HepG2 (cell line): ENCODE measurements around the gene KLHDC8B. TPM values are rescaled to one million over a fixed set of nuclear protein-coding genes. Genes with fewer than 3 reads are reported as not detected.

Experiments used
- ATAC-seq: fragments of 200-7000 bp; cut with Tn5 transposase; 3 replicates; pipeline ENCODE4 v1.9.1; 2020; ENCODE audit warnings: mild to moderate bottlenecking, moderate library complexity
- BruUV-seq: library from RNA; stranded (reverse); fragments of 400-500 nt; replicated peaks from 2 replicates; lab custom pipeline; 2021; lab: Mats Ljungman, UMichigan
- CTCF ChIA-PET: fragments of 300-600 bp; formaldehyde crosslinking; extraction: SDS; loops from one replicate; lab custom pipeline; 2021; ENCODE audit warnings: low total read pairs, inconsistent platforms, low intra/inter-chr PET ratio; lab: Yijun Ruan, JAX
- POLR2A ChIA-PET: fragments of 350-600 bp; sonication (Branson Sonifier 250); formaldehyde crosslinking; loops from one replicate; lab custom pipeline; 2020; ENCODE audit warnings: antibody characterized with exemption, inconsistent platforms; lab: Yijun Ruan, JAX
- DNase-seq: peaks from one replicate; pipeline ENCODE4 v3.0.0-alpha.2; 2015; ENCODE audit warnings: low spot score
- FAIRE-seq: peaks from 3 replicates; lab custom pipeline; 2011; peaks lifted over from hg19 to GRCh38; lab: Jason Lieb, UNC
- H2AFZ ChIP-seq: one replicate; pipeline ENCODE4 v1.6.1; 2011; ENCODE audit warnings: low read length, inconsistent platforms
- H3K27ac ChIP-seq: fragments of 300-600 bp; 3 replicates; pipeline ENCODE4 v1.8.0; 2011; ENCODE audit warnings: mixed run types, mild to moderate bottlenecking, mixed read lengths, low read length, inconsistent platforms; ENCODE audit not compliant: insufficient read depth; ENCODE audit errors: extremely low read length
- H3K27me3 ChIP-seq, 2 experiments: fragments of 200-600 bp in 1 of 2; 2 replicates in 1 of 2; 3 replicates in 1 of 2; pipeline versions ENCODE4 v1.6.0 to v1.8.0; 2011; ENCODE audit warnings: low read length in 2 of 2, mild to moderate bottlenecking in 2 of 2, moderate library complexity in 2 of 2, inconsistent platforms in 1 of 2; ENCODE audit not compliant: insufficient read depth in 2 of 2, control insufficient read depth in 1 of 2
- H3K36me3 ChIP-seq, 2 experiments: fragments of 200-600 bp in 1 of 2; replicated peaks in 1 of 2; 2 replicates in 1 of 2; 3 replicates in 1 of 2; pipeline versions ENCODE4 v1.5.1 to v1.8.0; 2011; ENCODE audit warnings: low read length in 2 of 2, inconsistent platforms in 1 of 2; ENCODE audit not compliant: insufficient read depth in 2 of 2, control insufficient read depth in 1 of 2
- H3K4me1 ChIP-seq: 2 replicates; pipeline ENCODE4 v1.5.1; 2012; ENCODE audit warnings: low read length, inconsistent platforms; ENCODE audit not compliant: insufficient read depth
- H3K4me2 ChIP-seq: 2 replicates; pipeline ENCODE4 v1.6.0; 2011; ENCODE audit warnings: low read depth, low read length, inconsistent platforms
- H3K4me3 ChIP-seq, 3 experiments: fragments of 200-600 bp in 1 of 3; sonication (generic), shearing (Covaris generic) in 1 of 3; replicated peaks in 1 of 3; 2 replicates each; pipeline ENCODE4 v1.5.1; 2011 to 2016; ENCODE audit warnings: low read length in 3 of 3, inconsistent platforms in 2 of 3, low read depth in 2 of 3, mild to moderate bottlenecking in 2 of 3, control low read depth in 1 of 3, mixed read lengths in 1 of 3; ENCODE audit not compliant: insufficient read depth in 1 of 3
- H3K79me2 ChIP-seq: one replicate; pipeline ENCODE4 v1.6.1; 2011; ENCODE audit warnings: low read length, inconsistent platforms; ENCODE audit not compliant: insufficient read depth
- H3K9ac ChIP-seq: 2 replicates; pipeline ENCODE4 v1.6.0; 2011; ENCODE audit warnings: mild to moderate bottlenecking, low read depth, low read length, inconsistent platforms; ENCODE audit not compliant: insufficient read depth
- H3K9me3 ChIP-seq: 2 replicates; pipeline ENCODE4 v1.5.1; 2012; ENCODE audit warnings: mild to moderate bottlenecking, low read length
- H4K20me1 ChIP-seq: 2 replicates; pipeline ENCODE4 v1.6.0; 2011; ENCODE audit warnings: inconsistent platforms, mild to moderate bottlenecking, low read length, moderate library complexity; ENCODE audit not compliant: insufficient read depth
- CREM ChIP-seq, 2 experiments: sonication (generic) in 1 of 2; formaldehyde crosslinking in 1 of 2; IDR thresholded peaks; 2 replicates each; pipeline versions ENCODE4 v1.4.0 to v1.6.1; 2016 to 2020; ENCODE audit warnings: antibody characterized with exemption in 1 of 2, mild to moderate bottlenecking in 1 of 2, missing genetic modification reagents in 1 of 2
- ETV5 ChIP-seq: IDR thresholded peaks from 2 replicates; pipeline ENCODE4 v1.6.1; 2018; ENCODE audit warnings: missing biosample characterization, missing genetic modification reagents, inconsistent platforms, borderline replicate concordance
- GPN1 ChIP-seq: sonication (generic); formaldehyde crosslinking; IDR thresholded peaks from 2 replicates; pipeline ENCODE4 v1.5.1; 2020; ENCODE audit warnings: missing genetic modification reagents, borderline replicate concordance
- ISX ChIP-seq: sonication (generic); formaldehyde crosslinking; conservative IDR thresholded peaks from 2 replicates; pipeline ENCODE4 v1.5.0; 2020; ENCODE audit warnings: missing genetic modification reagents
- KLF9 ChIP-seq: IDR thresholded peaks from 2 replicates; pipeline ENCODE4 v1.6.1; 2016; ENCODE audit warnings: low read depth
- RNF219 ChIP-seq: sonication (generic); formaldehyde crosslinking; IDR thresholded peaks from 2 replicates; pipeline ENCODE4 v1.5.0; 2020; ENCODE audit warnings: mild to moderate bottlenecking, missing genetic modification reagents
- TFE3 ChIP-seq: IDR thresholded peaks from 2 replicates; pipeline ENCODE4 v1.6.1; 2016
- ZNF281 ChIP-seq: sonication (generic); formaldehyde crosslinking; IDR thresholded peaks from 2 replicates; pipeline ENCODE4 v1.4.0; 2020; ENCODE audit warnings: missing genetic modification reagents, borderline replicate concordance
- ZNF577 ChIP-seq: sonication (generic); formaldehyde crosslinking; IDR thresholded peaks from 2 replicates; pipeline ENCODE4 v1.4.0; 2020; ENCODE audit warnings: mild to moderate bottlenecking, low read depth, missing genetic modification reagents, borderline replicate concordance
- ZNF639 ChIP-seq: conservative IDR thresholded peaks from 2 replicates; pipeline ENCODE4 v1.6.1; 2018; ENCODE audit warnings: missing genetic modification reagents
- WGBS: methylation state at CpG from one replicate; pipeline ENCODE4 v1.1.6; 2017; ENCODE audit warnings: low lambda C conversion rate; 5-methylcytosine and 5-hydroxymethylcytosine counted together
- in situ Hi-C: cut with HindIII; loops from 2 replicates; pipeline ENCODE4 v1.10.0; 2017; ENCODE audit warnings: low pct_unique_long_range_greater_than_20kb; ENCODE audit not compliant: extremely low pct_ligation_motif_present
- intact Hi-C: fragments of 100-400 bp; cut with micrococcal nuclease; formaldehyde crosslinking; loops from one replicate; pipeline ENCODE4 v1.10.0; 2022; ENCODE audit not compliant: unreplicated experiment
- polyA plus RNA-seq, 8 experiments: library from polyadenylated mRNA; depleted of rRNA in 3 of 8; stranded (reverse) in 7 of 8; unstranded in 1 of 8; fragments of >200 nt; fragmentation: Illumina TruSeq in 4 of 8; extraction: Trizol in 4 of 8; gene quantifications; 2 replicates each; pipeline versions ENCODE4 v1.2.1 to v1.2.3, GENCODE V29; 2011 to 2016; ENCODE audit warnings: low read depth in 4 of 8, missing spikeins in 1 of 8, mixed read lengths in 1 of 8; ENCODE audit not compliant: insufficient read depth in 1 of 8
- total RNA-seq, 5 experiments: library from RNA; depleted of rRNA; stranded (reverse); fragments of >200 nt; fragmentation: Illumina TruSeq; extraction: Trizol; gene quantifications; 2 replicates each; pipeline ENCODE4 v1.2.3, GENCODE V29; 2016; ENCODE audit warnings: low read depth in 1 of 5
- TF ChIP-seq, protein P1 (sequence below): sonication (generic); formaldehyde crosslinking; IDR thresholded peaks from 2 replicates; pipeline ENCODE4 v1.5.0; 2020; ENCODE audit warnings: mild to moderate bottlenecking, missing genetic modification reagents
- TF ChIP-seq, protein P2 (sequence below): sonication (generic); formaldehyde crosslinking; conservative IDR thresholded peaks from 2 replicates; pipeline ENCODE4 v1.8.1; 2023; ENCODE audit warnings: missing genetic modification reagents

KLHDC8B gene
- total and polyA plus RNA-seq, 2 of the 13 experiments (the other 11 are each of a cell fraction or from before 2014, with no cell fraction given) = 17.2 to 17.8 TPM

- no peak overlapping the region for H3K27ac ChIP-seq
- no peak overlapping the region for H2AFZ ChIP-seq
- no peak overlapping the region for H3K4me3 ChIP-seq
- intact Hi-C loops = no loop called here
- no peak overlapping the region for H3K9ac ChIP-seq
- POLR2A ChIA-PET = no interaction called here
- no peaks in the 10 kb centered on the region for H3K27me3 ChIP-seq
- FAIRE-seq = no peak
- no peak for DNase-seq
- CTCF ChIA-PET = no interaction called here
- H3K79me2 ChIP-seq = no peaks in the 10 kb centered on the region
- no peak for ATAC-seq
- no peak overlapping the region for H3K4me2 ChIP-seq
- no TSS peak for BruUV-seq
- WGBS = 58% methylated on average over 3 of the region's 3 CpGs
- no peaks in the 10 kb centered on the region for H3K36me3 ChIP-seq
- H4K20me1 ChIP-seq = no peaks in the 10 kb centered on the region
- peaks cover 17% of the 10 kb centered on the region for H3K4me1 ChIP-seq
- H3K9me3 ChIP-seq = no peaks in the 10 kb centered on the region; the same call in 1 of the 2 replicates
- in situ Hi-C loops = no loop called here
- TF ChIP-seq CREM (IDR thresholded peaks at IDR 0.05) = no peak
- TF ChIP-seq CREM (CRISPR knock-in tag; IDR thresholded peaks at IDR 0.05) = no peak
- TF ChIP-seq RNF219 (CRISPR knock-in tag) = no peak
- TF ChIP-seq ZNF281 (CRISPR knock-in tag) = no peak
- TF ChIP-seq, protein P1, sequence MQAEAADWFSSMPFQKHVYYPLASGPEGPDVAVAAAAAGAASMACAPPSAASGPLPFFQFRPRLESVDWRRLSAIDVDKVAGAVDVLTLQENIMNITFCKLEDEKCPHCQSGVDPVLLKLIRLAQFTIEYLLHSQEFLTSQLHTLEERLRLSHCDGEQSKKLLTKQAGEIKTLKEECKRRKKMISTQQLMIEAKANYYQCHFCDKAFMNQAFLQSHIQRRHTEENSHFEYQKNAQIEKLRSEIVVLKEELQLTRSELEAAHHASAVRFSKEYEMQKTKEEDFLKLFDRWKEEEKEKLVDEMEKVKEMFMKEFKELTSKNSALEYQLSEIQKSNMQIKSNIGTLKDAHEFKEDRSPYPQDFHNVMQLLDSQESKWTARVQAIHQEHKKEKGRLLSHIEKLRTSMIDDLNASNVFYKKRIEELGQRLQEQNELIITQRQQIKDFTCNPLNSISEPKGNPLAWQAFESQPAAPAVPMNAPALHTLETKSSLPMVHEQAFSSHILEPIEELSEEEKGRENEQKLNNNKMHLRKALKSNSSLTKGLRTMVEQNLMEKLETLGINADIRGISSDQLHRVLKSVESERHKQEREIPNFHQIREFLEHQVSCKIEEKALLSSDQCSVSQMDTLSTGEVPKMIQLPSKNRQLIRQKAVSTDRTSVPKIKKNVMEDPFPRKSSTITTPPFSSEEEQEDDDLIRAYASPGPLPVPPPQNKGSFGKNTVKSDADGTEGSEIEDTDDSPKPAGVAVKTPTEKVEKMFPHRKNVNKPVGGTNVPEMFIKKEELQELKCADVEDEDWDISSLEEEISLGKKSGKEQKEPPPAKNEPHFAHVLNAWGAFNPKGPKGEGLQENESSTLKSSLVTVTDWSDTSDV = no peak
- TF ChIP-seq, protein P2, sequence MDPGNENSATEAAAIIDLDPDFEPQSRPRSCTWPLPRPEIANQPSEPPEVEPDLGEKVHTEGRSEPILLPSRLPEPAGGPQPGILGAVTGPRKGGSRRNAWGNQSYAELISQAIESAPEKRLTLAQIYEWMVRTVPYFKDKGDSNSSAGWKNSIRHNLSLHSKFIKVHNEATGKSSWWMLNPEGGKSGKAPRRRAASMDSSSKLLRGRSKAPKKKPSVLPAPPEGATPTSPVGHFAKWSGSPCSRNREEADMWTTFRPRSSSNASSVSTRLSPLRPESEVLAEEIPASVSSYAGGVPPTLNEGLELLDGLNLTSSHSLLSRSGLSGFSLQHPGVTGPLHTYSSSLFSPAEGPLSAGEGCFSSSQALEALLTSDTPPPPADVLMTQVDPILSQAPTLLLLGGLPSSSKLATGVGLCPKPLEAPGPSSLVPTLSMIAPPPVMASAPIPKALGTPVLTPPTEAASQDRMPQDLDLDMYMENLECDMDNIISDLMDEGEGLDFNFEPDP = no peak
- TF ChIP-seq TFE3 (CRISPR knock-in tag) = no peak
- no peak for TF ChIP-seq KLF9 (CRISPR knock-in tag)
- TF ChIP-seq ZNF577 (CRISPR knock-in tag) = no peak
- TF ChIP-seq ZNF639 (CRISPR knock-in tag) = no peak
- no peak for TF ChIP-seq GPN1 (CRISPR knock-in tag)
- no peak for TF ChIP-seq ISX (CRISPR knock-in tag)
- no peak for TF ChIP-seq ETV5
These were observed 50.6 kb downstream of the KLHDC8B start for GRCh38 chr3:49222002-49222401.
